ENCODE measurements around the gene FOXD2. TPM values are rescaled to one million over a fixed set of nuclear protein-coding genes. Genes with fewer than 3 reads are reported as not detected.

FOXD2 gene
- under 0.01 and 0.09 TPM in 2 replicates for total RNA-seq

DNA sequence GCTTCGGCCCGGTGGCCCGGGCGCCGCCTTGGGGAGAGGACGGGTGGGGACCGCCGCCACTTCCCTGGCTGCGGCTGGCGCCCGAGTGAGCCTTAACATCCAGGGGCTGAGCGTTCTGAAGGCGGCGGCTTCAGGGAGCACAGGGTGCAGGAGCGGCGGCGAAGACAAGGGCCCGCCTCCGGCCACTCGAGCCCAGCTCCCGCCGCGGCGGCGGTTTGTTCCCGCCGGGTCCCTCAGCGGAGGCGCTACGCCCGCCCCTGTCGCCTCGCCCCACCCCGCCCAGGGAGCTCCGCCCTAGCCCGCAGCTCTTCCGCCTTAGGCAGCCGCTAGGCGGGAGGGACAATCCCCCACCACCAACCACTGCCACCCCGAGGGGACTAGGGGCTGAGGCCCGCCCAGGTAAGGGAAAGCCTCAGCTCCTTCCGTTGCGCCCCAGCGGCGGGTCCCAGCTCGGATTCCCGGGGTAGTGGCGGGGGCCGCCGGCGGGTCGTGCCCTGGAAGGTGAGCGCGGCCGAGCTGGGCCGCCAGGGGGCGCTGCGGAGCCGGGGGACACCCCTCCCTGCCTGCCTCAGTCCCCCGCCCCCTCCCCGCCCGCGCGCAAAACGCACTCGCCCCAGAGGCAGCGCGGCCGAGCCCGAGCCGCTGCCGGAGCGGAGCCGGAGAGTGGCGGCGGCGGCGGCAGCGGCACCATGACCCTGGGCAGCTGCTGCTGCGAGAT is at the start of gene FOXD2:
Gene FOXD2, plus strand, starts transcription at position 598 of the 718 bp plus-strand sequence. Its CDS starts 92 bp downstream, at position 690.

DNA sequence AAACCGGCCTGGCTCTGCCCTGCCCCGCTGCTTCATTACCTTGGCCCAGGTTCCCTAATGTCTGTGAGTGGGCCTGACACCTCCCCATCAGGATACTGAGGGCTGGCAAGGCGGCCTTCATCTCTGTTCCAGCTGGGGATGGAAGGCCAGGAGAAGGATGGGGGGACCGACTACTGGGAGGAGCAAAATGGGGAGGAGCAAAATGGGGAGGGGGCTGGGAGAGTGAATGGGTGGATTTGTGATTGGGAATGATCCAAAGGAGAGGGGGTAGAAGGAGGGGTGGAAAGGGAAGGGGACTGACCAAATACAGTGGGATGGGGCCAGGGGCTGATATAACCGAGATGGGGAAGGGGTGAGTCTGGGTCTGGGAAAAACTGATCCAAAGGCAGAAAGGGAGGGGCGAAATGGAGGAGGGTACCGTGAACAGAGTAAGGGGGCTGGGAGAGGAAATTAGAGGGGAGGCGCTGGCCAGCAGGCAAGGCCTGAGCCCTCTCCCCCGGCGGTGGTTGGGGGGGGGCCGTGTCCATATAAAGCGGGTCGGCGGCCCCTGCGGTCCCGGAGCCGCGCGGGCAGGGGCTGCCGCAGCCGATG is 22.0 kb upstream of the FOXD2 start, which contains the start of gene FOXE3:
Gene FOXE3, plus strand, starts transcription at position 558 of the 591 bp plus-strand sequence. Its CDS starts 31 bp downstream, at position 589.

Other genes with a start within 250 kb of the FOXD2 start
- 0.09 TPM in 1 of 2 replicates, not detected in the other for gene PDZK1IP1, start 248.0 kb upstream of the FOXD2 start, total RNA-seq
- gene TAL1, start 205.8 kb upstream of the FOXD2 start, total RNA-seq, result 25.4 and 30.3 TPM in 2 replicates
- 3.9 and 8.5 TPM in 2 replicates for gene STIL, start 123.9 kb upstream of the FOXD2 start, total RNA-seq
- 90.9 and 102 TPM in 2 replicates for gene CMPK1, start 104.3 kb upstream of the FOXD2 start, total RNA-seq
- gene FOXE3, start 21.8 kb upstream of the FOXD2 start, total RNA-seq, result not detected in 2 replicates